NCI-H2107 (cell line): Measurements from ENCODE around the gene TEX54.
A peak's percentile ranks its signal among the peaks of the same experiment; 100 is the strongest.

Source experiments
- DNase-seq: peaks from one replicate; lab custom pipeline; 2025; lab: John Stamatoyannopoulos, UW

The TEX54 gene

DNA sequence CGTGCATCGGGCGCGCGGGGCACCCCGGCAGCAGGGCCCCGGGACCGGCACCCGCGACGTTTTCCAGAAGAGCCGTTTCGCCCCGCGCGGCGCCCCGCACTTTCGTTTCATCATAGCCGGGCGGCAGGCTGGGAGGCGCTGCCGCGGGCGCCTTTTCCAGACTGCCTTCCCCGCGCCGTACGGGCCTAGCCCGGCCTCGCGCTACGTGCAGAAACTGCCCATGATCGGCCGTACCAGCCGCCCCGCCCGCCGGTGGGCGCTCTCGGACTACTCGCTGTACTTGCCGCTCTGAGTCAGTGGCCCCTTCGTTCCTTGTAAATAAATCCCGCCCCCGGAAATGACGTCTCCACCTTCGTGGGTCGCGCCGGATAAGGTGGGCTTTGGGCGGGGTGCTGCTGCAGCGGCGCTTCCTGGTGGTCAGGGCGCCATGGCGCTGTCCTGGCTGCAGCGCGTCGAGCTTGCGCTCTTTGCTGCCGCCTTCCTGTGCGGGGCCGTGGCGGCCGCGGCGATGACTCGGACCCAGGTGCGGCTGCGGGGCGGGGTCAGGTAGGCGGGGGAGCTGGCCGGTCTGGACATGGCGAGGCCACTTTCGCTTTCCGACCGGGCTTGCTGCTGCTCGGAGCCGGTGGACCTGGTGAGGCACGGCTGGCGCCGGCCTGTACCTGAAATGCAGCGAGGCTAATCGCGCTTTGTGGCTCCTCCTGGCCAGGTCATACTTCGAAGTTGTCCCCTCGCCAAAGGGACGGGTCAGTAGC lies 45.5 kb downstream of the TEX54 start, which contains the start of gene TMEM179B:
TSS of gene TMEM179B (plus strand) at position 398 of the 755 bp plus-strand sequence. CDS start at position 428, 30 bp downstream.
- DNase-seq, result peak; percentile 95

DNA sequence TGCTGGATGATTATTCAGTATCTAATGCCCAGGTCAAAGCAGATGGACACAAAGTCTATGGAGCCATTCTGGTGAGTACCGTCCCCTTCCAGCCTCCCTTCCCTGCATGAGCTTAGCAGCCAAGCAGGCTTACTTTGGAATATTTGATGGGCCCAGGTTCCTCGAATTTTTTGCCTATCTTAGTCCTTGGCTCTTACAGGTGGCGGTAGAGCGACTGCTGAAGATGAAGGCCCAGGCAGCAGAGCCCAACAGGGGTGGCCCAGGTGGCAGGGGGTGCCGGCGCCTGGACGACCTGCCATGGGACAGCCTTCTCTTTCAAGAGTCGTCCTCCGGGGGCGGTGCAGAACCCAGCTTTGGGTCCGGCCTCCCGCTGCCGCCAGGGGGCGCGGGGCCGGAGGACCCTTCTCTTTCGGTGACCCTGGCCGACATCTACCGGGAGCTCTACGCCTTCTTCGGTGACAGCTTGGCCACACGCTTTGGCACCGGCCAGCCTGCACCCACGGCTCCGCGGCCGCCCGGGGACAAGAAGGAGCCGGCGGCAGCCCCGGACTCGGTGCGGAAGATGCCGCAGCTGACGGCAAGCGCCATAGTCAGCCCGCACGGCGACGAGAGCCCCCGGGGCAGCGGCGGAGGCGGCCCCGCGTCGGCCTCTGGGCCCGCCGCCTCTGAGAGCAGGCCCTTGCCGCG lies 46.2 kb downstream of the TEX54 start:
- peak; percentile 49 for DNase-seq

- DNase-seq, result no peak
These were observed 49.9 kb downstream of the TEX54 start for GRCh38 chr11:62782753-62783152.
